Neural cell (in vitro differentiated cells): Measurements from ENCODE around the gene TSC22D3. TPM values are rescaled to one million over a fixed set of nuclear protein-coding genes. Genes with fewer than 3 reads are reported as not detected.

Source experiments
- H2AFZ ChIP-seq: fragments of 200-600, 300-800 bp; sonication (generic), shearing (Covaris generic); 2 replicates; pipeline ENCODE4 v1.6.0; 2014; ENCODE audit warnings: low read depth, mild to moderate bottlenecking, antibody characterized with exemption, low read length, moderate library complexity
- H3F3A ChIP-seq: fragments of 200-600 bp; shearing (Covaris generic); 2 replicates; pipeline ENCODE4 v1.6.1; 2016; ENCODE audit warnings: mild to moderate bottlenecking, moderate library complexity, mixed read lengths, antibody characterized with exemption, low read length; ENCODE audit not compliant: insufficient read depth, poor library complexity, severe bottlenecking
- H3K27ac ChIP-seq: fragments of 200-600, 300-800 bp; sonication (generic), shearing (Covaris generic); 2 replicates; pipeline ENCODE4 v1.5.1; 2014; ENCODE audit warnings: mild to moderate bottlenecking, low read length, moderate library complexity
- H3K27me3 ChIP-seq: fragments of 300-800, 200-600 bp; sonication (generic), shearing (Covaris generic); 2 replicates; pipeline ENCODE4 v1.6.0; 2014; ENCODE audit warnings: mild to moderate bottlenecking, low read depth, low read length, moderate library complexity; ENCODE audit not compliant: insufficient read depth
- H3K36me3 ChIP-seq: fragments of 300-800, 200-600 bp; sonication (generic), shearing (Covaris generic); 2 replicates; pipeline ENCODE4 v1.5.1; 2014; ENCODE audit warnings: mild to moderate bottlenecking, antibody characterized with exemption, low read length, moderate library complexity; ENCODE audit not compliant: insufficient read depth
- H3K4me2 ChIP-seq: fragments of 300-800, 200-600 bp; sonication (generic), shearing (Covaris generic); 2 replicates; pipeline ENCODE4 v1.6.0; 2014; ENCODE audit warnings: mild to moderate bottlenecking, low read length
- H3K4me3 ChIP-seq: fragments of 300-800, 200-600 bp; sonication (generic), shearing (Covaris generic); 2 replicates; pipeline ENCODE4 v1.5.1; 2014; ENCODE audit warnings: mild to moderate bottlenecking, low read length, moderate library complexity
- H3K79me2 ChIP-seq: fragments of 200-600 bp; shearing (Covaris generic); replicated peaks from 2 replicates; pipeline ENCODE4 v1.6.0; 2014; ENCODE audit warnings: mild to moderate bottlenecking, low read length, moderate library complexity; ENCODE audit not compliant: insufficient read depth
- H3K9ac ChIP-seq: fragments of 300-800, 200-600 bp; sonication (generic), shearing (Covaris generic); 2 replicates; pipeline ENCODE4 v1.6.1; 2016; ENCODE audit warnings: mild to moderate bottlenecking, low read length, mixed read lengths
- H3K9me2 ChIP-seq: fragments of 200-600 bp; shearing (Covaris generic); 2 replicates; pipeline ENCODE4 v1.6.1; 2016; ENCODE audit warnings: mild to moderate bottlenecking, low read length, mixed read lengths; ENCODE audit not compliant: insufficient read depth
- H3K9me3 ChIP-seq: fragments of 200-600, 300-800 bp; sonication (generic), shearing (Covaris generic); 2 replicates; pipeline ENCODE4 v1.6.1; 2016; ENCODE audit warnings: mild to moderate bottlenecking, mixed run types, low read length, moderate library complexity, mixed read lengths
- H4K20me1 ChIP-seq: fragments of 200-600 bp; shearing (Covaris generic); 2 replicates; pipeline ENCODE4 v1.6.1; 2016; ENCODE audit warnings: mild to moderate bottlenecking, mixed run types; ENCODE audit not compliant: insufficient read depth
- CTCF ChIP-seq: fragments of 450-650 bp; IDR thresholded peaks from 2 replicates; pipeline ENCODE4 v1.5.1; 2014; ENCODE audit warnings: antibody characterized with exemption, mild to moderate bottlenecking, moderate library complexity; ENCODE audit not compliant: poor library complexity, severe bottlenecking
- EP300 ChIP-seq: fragments of 450-650 bp; conservative IDR thresholded peaks from 2 replicates; pipeline ENCODE4 v1.6.1; 2014; ENCODE audit warnings: antibody characterized with exemption, mild to moderate bottlenecking, moderate library complexity; ENCODE audit not compliant: poor library complexity, severe bottlenecking
- EZH2 ChIP-seq: fragments of 200-600, 300-800 bp; shearing (Covaris generic), sonication (generic); IDR thresholded peaks from 2 replicates; pipeline ENCODE4 v1.6.1; 2014; ENCODE audit warnings: antibody characterized with exemption, low read length, borderline replicate concordance, mild to moderate bottlenecking; ENCODE audit not compliant: insufficient read depth, poor library complexity, severe bottlenecking
- MXI1 ChIP-seq: fragments of 450-650 bp; conservative IDR thresholded peaks from 2 replicates; pipeline ENCODE4 v1.6.1; 2014; ENCODE audit warnings: antibody characterized with exemption, mild to moderate bottlenecking; ENCODE audit not compliant: poor library complexity, severe bottlenecking
- POLR2AphosphoS5 ChIP-seq: IDR thresholded peaks from 2 replicates; pipeline ENCODE4 v1.6.1; 2012
- RAD21 ChIP-seq: fragments of 450-650 bp; conservative IDR thresholded peaks from 2 replicates; pipeline ENCODE4 v1.6.1; 2014; ENCODE audit warnings: antibody characterized with exemption, mild to moderate bottlenecking, moderate library complexity
- REST ChIP-seq: IDR thresholded peaks from 2 replicates; pipeline ENCODE4 v1.6.1; 2012; ENCODE audit warnings: borderline replicate concordance
- SMC3 ChIP-seq: fragments of 450-650 bp; conservative IDR thresholded peaks from 2 replicates; pipeline ENCODE4 v1.6.1; 2014; ENCODE audit warnings: antibody characterized with exemption, mild to moderate bottlenecking, moderate library complexity; ENCODE audit not compliant: poor library complexity
- TAF1 ChIP-seq: IDR thresholded peaks from 2 replicates; pipeline ENCODE4 v1.6.1; 2012; ENCODE audit warnings: low read depth
- polyA plus RNA-seq: library from polyadenylated mRNA; depleted of rRNA; stranded (reverse); fragments of >200 nt; gene quantifications from 2 replicates; pipeline ENCODE4 v1.2.3, GENCODE V29; 2014

The TSC22D3 gene
- polyA plus RNA-seq, 1 donor from 2014 or later: 96.8 TPM

- Histone ChIP-seq H3K27ac (no peak overlapping the region), H2AFZ (no peak overlapping the region), H3K9me3 (no peaks in the 10 kb centered on the region), H3K36me3 (no peaks in the 10 kb centered on the region), H3K4me2 (no peak overlapping the region), H3K27me3 (no peaks in the 10 kb centered on the region), H3K79me2 (no peaks in the 10 kb centered on the region), H3K9ac (no peak overlapping the region), H4K20me1 (no peaks in the 10 kb centered on the region), H3F3A (no peaks in the 10 kb centered on the region), H3K9me2 (no peaks in the 10 kb centered on the region), H3K4me3 (no peak overlapping the region)
- TF ChIP-seq CTCF: no peak
- TF ChIP-seq POLR2AphosphoS5: no peak
- no peak for TF ChIP-seq MXI1
- TF ChIP-seq EZH2: no peak
- TF ChIP-seq TAF1: no peak
- no peak for TF ChIP-seq SMC3
- no peak for TF ChIP-seq EP300
- no peak for TF ChIP-seq REST
- TF ChIP-seq RAD21: no peak
Observed at GRCh38 chrX:107730991-107731766, 44.4 kb downstream of the TSC22D3 start.

DNA sequence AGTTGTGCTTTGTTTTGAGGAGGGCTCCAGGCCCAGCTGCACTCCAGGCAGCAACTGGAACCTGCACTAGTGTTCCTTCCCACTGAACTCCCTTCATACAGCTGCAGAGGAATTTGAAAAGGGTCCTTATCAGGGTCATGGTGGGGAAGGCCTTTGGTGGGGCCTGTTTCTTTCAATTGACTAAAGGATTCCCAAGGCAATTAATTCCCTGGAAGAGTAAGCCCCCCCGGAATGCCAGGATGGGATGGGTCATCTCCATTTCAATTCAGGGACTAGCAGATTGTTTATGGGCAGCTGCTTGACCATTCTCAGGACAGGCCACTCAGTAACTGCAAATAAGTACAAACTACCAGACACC lies 45.3 kb downstream of the TSC22D3 start:
- H3K36me3 ChIP-seq: no peaks in the 10 kb centered on the region
- H4K20me1 ChIP-seq: no peaks in the 10 kb centered on the region
- no peak overlapping the region for H3K9ac ChIP-seq
- no peak overlapping the region for H3K27ac ChIP-seq
- H3K4me2 ChIP-seq: no peak overlapping the region
- no peaks in the 10 kb centered on the region for H3K79me2 ChIP-seq
- H3K9me2 ChIP-seq: no peaks in the 10 kb centered on the region
- H3F3A ChIP-seq: no peaks in the 10 kb centered on the region
- no peak for TF ChIP-seq POLR2AphosphoS5
- TF ChIP-seq REST: no peak
- TF ChIP-seq EZH2: no peak
- no peak for TF ChIP-seq SMC3
- TF ChIP-seq EP300: no peak
- TF ChIP-seq CTCF: no peak
- no peak for TF ChIP-seq TAF1
- no peak for TF ChIP-seq MXI1
- TF ChIP-seq RAD21: no peak
- no peak overlapping the region for H3K4me3 ChIP-seq
- H3K9me3 ChIP-seq: no peaks in the 10 kb centered on the region
- H3K27me3 ChIP-seq: no peaks in the 10 kb centered on the region
- no peak overlapping the region for H2AFZ ChIP-seq
